ENCODE data around the gene LMX1A.
A peak's percentile ranks its signal among the peaks of the same experiment; 100 is the strongest.

The LMX1A gene

DNA sequence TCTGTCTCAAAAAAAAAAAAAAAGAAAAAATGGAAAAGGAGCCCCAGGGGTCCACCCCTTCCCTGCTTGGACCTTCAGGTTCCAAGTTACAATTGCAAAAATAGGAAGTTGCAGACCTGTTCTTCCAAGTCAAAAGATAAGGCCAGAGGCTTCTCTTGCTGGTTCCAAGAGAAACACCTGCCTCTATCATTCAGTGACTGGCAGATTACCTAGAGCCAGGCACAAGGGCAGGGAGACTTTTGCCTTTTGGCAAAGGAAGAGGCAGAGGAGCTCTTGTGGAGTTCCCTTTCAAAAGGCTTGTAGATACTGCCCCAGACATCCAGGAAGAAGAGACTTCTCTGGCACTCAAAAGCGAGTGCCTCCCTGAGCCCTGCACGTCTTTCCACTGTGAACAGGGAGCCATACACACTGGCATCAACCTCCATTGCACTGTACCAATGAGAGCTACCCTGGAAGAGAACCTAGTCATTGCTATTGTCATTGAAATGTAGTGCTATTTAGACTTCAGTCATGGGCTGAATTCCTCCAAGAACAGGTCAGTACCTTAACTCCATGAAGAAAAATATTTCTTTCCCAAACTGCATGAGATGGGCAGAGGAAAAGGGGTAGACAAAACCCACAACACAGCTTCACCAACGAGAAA lies 91.2 kb downstream of the LMX1A start:
- DNase-seq (no peak), ATAC-seq (no peak)

DNA sequence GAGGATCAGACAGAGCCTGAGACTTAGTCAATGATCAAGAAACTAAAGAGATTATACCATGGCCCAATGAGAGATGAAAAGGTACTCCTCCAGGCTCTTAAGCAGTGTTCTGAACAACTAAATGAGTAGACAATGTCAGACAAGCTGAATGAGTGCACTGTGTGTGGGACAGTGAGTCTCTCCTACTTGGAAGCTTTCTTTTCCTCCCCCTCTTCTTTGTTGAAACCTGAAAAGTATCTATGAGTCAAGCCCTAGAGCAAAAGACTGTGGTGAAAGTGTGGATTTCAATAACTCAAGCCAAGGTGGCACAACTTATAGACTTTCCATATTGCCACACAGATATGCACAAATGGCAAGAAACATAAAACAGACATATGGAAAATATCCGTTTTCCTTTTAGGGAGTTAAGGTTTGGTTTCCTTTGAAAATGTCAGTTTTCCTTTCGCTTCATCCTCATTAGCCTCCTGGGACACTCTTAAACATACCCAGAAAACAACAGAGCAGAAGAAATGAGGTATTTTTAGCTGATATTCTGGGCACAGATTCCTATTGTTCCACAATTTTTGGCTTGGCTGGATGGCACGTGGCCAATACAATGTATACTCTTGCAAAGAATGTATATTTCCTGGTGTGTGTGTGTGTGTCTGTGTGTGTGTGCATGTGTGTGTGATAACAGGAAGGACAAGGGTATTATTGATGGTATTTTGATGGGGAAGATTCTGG lies 96.6 kb downstream of the LMX1A start:
- DNase-seq (no peak), ATAC-seq (no peak)

DNA sequence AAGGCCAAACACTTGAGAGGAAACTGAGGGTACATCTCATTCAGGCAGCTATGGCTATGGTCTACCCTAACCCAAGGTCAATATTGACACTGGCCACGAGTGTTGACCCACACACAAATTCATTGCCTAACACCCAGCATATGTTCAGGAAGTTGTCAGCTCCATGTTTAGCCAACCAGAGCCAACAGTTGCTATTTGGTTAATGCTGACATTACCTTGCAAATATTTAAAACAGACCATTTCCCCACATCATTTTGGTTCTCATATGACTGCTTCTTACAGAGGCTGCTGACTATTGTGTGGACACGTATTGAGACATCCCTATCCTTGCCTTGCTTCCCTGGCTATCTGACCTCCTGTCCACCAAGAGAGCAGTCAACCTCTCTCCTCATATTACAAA lies 97.3 kb downstream of the LMX1A start:
- ATAC-seq: no peak
- DNase-seq: no peak

DNA sequence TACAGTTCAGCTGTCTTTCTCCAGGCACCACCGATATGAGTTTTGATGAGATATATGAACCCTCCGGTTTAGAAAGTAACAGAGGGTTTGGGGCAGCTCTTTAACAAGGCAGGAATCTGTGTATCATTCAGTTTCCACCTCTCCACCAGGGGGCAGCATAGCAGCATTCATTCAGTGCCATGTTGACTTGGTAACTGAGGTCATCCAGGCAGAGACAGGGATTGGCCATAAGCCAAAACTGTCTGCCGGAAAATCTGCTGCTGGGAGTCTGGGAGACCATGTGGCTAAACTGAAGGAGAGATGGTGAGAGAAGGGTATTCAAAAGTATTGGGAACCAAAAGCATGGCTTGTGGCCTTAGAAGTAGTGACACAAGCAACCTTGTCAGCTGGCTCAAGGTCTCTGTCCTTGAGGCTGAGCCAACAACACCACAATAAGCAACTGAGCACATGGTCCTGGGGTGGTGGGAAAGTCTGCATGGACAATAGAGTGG lies 98.5 kb downstream of the LMX1A start:
- ATAC-seq (peak; percentile 32), DNase-seq (peak; percentile 54)

DNA sequence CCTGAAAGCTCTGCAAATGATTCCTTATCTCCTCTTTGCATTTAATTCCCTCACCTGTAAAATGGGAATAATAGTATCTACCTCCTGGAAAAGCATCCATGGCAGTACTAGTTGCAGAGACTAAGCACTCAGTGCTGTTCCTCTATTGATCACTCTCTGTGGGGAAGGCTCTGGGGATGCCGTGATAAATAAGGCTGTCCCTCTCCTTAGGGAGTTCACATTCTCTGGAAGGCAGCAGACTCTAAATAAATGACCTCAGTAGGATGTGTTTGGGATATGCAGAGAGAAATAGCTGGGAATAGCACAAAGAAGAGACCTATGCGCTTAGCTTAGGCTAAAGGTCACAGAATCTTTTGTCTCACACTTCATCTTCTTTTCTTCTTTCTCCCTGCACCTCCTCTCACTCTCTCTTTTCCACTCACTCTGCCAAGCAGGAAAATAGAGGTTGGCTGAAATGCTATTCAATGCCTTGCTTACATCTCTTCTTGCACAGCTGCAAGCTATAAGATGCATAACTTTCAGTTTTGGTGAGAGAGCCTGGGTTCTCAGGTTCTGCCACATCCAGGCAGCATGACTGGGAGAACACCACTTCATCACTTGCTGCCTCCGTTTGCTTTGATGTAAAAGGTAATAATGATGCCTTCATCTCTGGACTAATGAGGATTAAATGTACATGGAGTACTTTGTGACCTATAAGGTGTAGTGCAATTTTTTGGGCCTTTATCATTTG lies 101.5 kb downstream of the LMX1A start:
- ATAC-seq (no peak), DNase-seq (no peak)

DNA sequence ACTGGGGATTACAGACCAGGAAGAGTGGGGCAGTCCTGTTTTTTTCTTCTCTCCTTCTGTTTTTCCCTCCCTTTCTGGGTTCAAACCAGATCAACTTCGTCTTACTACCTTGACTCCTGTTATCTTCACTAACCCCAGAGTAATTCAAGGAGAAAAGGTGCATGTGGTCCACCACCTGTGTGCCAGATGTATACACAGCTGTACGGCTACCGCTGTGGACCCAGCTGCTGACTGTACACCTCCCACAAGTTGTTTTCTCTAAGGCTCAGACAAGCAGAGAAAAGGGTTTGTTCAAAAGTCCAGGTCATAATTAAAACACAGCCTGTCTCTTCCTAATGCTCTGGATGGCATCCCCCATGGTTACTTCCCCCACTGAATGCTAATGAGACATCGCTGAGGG lies 102.1 kb downstream of the LMX1A start:
- ATAC-seq: no peak

DNA sequence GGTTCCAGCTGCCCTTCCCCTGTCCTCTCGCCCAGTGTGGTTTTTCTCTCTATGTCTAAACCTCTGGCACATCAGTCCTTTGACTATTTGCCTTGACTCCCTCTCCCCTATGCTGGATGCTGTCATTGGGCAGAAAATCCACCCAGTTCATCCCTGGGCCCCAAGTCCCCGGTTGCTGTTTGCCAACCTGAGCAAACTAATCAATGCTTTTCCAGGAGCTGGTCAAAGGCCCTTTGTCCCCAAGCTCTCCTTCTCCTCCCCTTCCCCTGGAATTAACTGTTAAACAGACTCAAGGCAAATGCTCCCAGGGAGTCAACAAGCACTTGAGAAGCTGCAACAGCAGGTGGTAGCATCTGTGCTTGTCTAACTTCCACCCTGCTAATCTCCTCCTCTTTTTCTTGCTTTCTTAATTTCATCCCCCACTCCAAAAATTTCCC lies 102.7 kb downstream of the LMX1A start:
- ATAC-seq (no peak), DNase-seq (no peak)

More for the DNA sequence above, 102.1 kb downstream of the LMX1A start:
- no peak for DNase-seq

DNA sequence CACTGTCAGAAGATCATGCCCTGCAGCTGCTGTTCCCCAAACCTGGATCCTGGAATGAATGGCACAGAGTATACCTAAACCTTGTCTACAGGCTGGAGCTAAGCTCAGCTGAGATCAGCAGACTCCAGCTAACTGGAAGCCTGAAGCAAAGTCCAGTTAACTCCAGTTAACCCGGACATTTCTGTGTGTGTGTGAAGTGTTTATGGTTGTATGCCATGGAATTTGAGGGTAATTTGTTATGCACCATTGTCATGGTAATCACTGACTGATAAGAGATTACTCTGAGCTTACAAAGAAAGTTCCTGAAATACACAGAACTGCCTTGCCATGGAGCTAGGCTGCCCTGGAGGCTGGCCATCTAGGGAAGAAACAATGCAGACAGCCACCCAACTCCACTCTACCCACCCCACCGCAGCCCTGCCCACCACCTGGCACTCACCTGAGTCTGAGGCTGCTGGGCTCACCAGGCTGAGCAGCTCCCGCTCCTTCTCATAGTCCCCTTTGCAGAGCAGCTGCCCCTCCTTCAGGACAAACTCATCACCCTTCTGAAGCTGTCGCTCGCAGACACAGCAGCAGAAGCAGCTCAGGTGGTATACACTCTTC lies 107.4 kb downstream of the LMX1A start:
- ATAC-seq (no peak), DNase-seq (no peak)

DNA sequence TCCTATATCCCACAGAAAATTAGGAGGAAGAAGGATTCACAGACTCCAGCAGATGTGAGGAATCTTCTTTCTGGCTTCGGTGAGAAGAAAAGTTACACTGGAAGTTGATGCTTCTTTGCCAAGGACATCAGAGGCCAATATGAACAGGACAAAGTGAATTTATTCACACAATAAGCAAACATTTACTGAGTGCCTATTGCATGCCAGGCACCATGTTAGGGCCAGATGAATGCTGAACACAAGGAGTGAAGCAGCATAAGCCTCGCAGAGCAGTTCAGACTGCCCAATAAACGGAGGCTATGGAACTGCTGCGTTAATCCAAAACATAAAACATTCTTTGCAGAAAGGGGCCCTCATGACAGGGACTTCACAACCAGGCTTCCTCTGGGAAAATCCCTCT lies 114.6 kb downstream of the LMX1A start:
- no peak for DNase-seq
- no peak for ATAC-seq

DNA sequence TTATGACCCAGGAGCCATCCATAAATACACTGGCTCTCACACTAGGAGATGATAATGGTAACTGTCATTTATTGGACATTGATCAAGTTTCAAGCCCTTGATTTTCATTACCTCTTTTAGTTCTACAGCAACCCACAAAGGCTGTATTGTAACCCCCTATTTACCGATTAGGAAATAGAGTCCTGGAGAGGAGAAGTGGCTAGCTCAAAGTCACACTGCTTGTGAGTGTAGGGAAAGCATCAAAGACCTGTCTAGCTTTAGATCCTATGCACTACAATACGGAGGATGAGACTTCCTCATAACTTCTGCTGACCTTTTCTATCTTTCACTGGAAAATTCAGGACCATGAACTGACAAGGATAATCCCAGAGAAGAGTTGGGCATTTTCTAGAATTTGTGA lies 115.2 kb downstream of the LMX1A start:
- DNase-seq: no peak
- no peak for ATAC-seq

DNA sequence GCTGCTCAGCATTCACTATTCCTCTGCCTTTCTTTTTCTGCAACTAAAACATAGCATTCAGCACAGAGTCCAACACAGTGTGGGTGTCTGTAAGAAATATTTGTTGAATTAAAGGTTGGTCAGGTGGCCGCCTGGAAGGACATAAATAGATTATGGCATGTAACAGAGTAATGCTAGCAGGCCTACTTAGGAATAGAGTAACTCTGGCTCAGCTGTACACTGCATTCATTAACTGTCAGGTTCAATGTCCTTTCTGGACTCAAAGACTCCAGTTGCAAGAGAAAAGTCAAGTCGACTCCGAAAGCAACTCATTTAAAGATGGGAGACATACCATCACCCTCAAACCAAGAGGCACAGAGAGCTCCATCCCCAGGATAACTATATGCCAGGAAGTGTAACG lies 116.0 kb downstream of the LMX1A start:
- ATAC-seq (no peak), DNase-seq (no peak)

DNA sequence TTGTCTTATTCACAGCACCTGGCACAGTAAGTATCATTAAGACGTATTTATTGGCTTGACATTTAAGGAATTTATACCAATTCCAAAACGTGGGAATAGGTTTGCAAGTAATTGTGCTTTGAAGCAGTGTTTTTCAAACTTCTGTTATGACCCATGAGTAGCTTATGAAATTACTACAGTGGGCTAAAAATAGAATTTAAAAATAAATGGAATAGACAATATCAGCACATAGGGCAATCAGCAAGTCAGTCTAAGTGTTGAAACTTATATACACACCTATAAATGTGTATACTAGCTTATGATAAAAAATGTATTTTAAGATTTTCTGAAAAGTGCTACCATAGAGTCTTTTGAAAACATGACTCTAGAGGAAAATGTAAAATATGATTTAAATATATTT lies 116.6 kb downstream of the LMX1A start:
- ATAC-seq: no peak
- no peak for DNase-seq

DNA sequence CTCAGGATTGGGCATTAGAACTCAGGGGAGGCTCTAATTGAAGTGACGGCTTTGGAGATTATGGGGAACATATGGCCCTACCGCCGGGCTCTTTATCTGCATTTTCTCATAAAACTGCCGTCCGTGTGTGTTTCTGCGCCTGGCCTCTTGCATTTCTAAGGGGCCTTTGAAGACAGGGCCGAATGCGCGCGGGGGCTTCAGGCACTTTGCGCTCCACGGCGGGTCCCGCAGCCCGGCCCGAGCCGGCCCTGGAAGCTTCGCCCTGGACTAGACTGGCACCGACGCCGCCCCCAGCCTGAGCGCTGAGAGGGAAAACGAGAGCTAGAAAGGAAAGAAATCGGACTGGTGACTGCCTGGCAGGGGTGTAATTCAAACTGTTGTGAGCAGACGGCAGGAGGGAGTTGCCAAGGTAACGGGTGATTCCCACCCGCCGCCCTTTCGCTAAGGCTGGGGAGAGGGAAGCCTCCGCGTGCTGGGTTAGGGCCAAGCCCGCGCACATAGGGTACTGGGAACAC lies 120.7 kb downstream of the LMX1A start:
- ATAC-seq: no peak

DNA sequence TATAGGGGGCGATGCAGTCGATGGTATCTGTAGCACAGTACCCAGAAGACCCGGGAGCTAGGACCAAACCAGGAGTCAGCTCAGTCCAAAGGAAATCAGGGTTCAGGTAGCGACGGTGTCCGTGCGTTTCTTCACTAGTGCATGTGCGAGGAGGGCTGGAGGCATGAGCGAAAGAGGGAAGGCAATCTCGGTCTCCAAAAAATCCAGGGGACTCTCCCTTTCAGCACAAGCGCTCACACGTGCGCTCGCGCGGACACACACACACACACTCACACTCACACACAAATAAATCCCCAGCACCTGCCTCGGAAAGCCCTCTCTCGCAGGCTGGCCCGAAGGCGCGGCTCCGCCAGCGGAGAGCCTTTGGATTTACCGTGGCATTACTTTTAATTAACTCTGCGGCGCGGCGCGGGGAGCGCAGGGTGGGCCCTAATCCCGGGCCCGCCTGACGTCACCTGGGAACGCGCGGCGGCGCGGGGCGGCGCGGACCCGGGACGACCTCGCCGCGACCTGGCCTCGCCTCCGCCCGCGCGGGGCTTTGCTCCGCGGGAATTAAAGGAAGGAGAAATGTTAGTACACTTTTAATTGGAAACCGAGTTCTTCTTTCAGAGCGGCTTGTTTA lies 121.2 kb downstream of the LMX1A start:
- DNase-seq (no peak), ATAC-seq (no peak)

More for the DNA sequence above, 120.7 kb downstream of the LMX1A start:
- DNase-seq: peak; percentile 3

DNA sequence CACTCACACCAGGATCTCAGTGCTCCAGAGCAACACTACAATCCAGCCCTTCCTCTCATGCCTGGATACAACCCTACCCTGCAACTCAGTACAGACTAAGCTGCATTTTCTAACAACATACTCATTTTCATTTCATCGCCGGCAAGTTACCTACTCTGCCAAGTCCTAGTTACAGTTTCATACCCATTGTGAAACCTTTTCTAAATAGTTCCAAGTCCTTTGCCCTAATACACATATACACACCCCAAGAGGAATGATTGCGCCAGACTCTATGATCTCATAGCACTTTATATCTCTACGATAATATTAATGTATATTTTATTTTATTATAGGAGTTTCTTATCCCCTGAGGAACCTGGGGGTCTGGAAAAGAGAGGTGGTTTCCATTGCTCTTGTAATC lies 122.4 kb downstream of the LMX1A start:
- no peak for ATAC-seq
- no peak for DNase-seq

DNA sequence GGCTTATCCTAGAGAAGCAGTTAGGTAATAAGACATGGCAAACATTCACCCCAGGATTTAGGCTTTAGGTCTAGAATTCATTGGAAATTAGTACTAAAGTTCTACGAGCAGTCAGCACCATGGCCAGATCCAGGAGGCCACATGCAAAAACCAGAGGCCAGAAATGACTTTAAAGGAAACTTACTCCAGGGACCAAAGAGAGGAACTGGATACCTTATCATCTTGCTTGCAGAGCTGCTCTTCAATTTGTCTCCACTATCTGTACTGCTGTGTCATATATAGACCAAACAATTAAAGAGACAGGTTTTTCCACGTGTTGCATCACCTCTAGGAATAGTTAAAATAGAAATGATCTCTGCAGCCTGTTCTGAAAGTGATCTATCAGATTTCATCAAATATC lies 127.8 kb downstream of the LMX1A start:
- DNase-seq (no peak), ATAC-seq (no peak)

DNA sequence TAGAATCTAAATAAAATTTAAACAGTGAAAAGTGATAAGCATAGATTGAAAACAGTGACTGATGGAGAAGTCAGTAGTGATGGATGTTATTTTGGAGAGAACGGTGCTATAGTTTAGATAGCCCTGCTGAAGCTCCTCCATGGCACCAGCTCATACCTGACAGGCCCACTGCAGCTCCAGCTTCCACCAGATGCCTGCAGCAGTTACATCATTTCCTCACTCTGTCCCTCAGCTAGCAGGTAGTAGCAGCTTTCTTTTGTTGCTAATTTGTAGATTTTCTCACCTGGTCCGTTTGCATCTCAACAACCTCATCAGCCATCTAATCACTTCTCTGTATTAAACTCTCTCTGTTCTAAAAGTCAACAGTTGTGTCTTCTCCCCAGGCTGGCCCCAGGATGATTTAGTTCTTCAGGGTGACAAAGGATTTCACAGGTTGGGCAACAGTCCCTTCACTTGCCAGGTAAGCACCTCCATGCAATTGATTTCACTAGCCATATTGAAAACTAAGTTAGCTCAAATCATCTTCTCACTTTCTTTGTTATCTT lies 128.3 kb downstream of the LMX1A start:
- no peak for DNase-seq
- no peak for ATAC-seq

DNA sequence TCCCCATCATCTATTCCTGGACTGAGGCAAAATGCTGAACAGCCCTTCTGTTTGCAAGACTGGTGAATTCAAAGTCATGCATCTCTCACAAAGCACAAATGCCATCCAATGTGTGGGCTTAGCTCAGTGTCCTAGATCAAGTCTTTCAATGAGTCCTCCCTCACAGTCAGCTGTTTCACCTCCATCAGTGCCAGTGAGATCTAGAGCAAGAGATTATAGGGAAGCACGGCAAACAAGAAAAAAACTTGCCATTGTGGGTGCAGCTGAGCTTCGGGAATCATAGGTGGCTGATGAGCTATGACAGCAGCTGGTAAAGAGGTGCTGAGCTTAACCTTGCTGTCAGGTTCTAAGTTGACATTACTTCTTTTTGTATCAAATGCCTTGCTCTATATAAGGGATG lies 130.2 kb downstream of the LMX1A start:
- ATAC-seq: no peak

DNA sequence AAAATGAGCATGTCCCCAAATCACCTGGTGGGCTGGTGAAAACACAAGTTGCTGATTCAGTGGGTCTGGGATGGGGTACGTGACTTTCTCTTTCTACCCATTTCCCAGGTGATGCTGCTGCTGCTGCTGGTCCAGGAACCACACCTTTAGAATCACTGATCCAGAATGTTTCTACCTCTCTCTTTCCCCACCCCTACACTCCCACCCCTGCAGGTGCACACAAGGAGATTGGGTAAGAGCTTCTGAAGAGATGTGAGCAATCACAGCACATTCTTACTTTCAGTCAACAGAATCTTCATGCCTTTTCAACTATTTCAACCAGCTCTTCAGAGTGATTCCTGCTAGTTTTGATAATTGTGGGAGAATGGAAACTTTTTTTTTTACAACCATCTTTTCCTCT lies 130.9 kb downstream of the LMX1A start:
- no peak for DNase-seq
- ATAC-seq: no peak

More for the DNA sequence above, 130.2 kb downstream of the LMX1A start:
- no peak for DNase-seq

DNA sequence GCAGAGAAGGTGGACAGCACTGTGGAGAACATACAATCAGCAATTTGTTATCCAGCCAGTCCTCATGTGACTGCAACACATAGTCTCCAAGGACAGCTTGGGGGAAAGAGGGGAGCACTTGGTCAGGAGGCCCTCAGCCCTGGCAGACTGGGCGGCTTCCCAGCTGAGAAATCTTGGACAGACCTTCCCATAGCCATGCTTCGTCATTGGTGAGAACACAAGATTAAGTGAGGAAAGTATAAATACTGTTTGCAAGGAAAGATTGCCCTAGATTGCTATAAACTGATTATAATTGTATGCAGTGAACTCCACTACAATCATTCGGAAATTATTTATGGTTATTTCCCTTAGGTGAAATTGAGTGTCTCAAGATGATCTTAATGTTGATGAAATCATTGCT lies 131.5 kb downstream of the LMX1A start:
- DNase-seq (no peak), ATAC-seq (no peak)

DNA sequence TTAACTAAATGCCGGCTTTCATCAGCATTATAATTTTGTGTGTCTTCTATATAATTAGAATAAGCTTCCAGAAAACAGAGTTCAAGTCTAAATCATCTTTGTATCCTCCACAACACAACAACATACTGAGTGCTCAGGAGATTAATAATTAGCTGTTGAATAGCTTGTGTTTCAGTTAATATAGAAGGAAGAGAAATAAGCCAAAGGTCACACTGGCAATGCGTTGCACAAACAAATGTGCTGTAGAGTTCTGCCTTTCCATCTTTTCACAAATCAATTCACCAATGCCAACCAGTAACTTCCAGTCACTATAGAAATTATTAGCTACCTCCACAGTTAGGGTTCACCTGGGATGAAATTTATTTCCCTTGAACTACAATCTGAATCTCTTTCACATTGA lies 132.0 kb downstream of the LMX1A start:
- ATAC-seq: no peak
- DNase-seq: no peak

DNA sequence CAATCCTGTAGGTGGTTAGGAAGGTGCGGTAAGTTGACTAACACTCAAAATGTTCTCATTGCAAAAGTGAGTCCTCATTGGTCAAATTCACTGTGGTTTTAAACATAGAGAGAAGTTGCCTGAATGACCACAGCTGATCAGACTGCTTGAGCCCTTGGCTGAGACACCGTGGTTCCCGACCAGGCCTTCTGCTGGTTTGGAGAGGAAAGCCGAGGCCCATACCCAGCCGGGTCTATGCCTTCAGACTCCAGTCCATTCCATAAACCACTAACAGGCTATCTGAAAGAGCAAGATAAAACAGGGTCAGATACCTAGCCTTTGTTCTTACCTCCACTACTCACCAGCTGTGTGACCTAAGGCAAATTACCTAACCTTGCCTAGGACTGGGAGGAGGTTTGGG lies 133.9 kb downstream of the LMX1A start:
- DNase-seq (no peak), ATAC-seq (no peak)

Data from stimulated activated naive CD8-positive, alpha-beta T cell treated with anti-CD3 and anti-CD28 coated beads, Interleukin-15, Interleukin-2, amounts not matched to agents 100 U/mL and 50 U/mL, for 24 hours (primary cell).